Psoas muscle (tissue), 8 donors: ENCODE data around the gene USP40. TPM values are rescaled to one million over a fixed set of nuclear protein-coding genes. Genes with fewer than 3 reads are reported as not detected.

Source experiments
- ATAC-seq, 4 donors: fragments of 200-7000 bp; cut with Tn5 transposase; one replicate each; pipeline ENCODE4 v1.9.1; 2020; ENCODE audit warnings: moderate library complexity in 3 of 4, mild to moderate bottlenecking in 2 of 4
- DNase-seq, 2 donors: peaks; one replicate each; pipeline ENCODE4 v3.0.0-alpha.2; 2020
- H3K27ac ChIP-seq: fragments of 200-600 bp; one replicate; pipeline ENCODE4 v1.8.0; 2022
- H3K27me3 ChIP-seq, 3 donors: fragments of 200-600 bp in 1 of 3; one replicate each; pipeline versions ENCODE4 v1.6.1 to v1.8.0; 2013 to 2022; ENCODE audit warnings: low read length in 2 of 3, mild to moderate bottlenecking in 2 of 3, moderate library complexity in 1 of 3; ENCODE audit not compliant: insufficient read depth in 3 of 3
- H3K36me3 ChIP-seq, 2 donors: fragments of 200-600 bp in 1 of 2; one replicate each; pipeline versions ENCODE4 v1.6.1 to v1.8.0; 2013 to 2022; ENCODE audit warnings: low read depth in 1 of 2, mild to moderate bottlenecking in 1 of 2, moderate library complexity in 1 of 2; ENCODE audit not compliant: insufficient read depth in 1 of 2
- H3K4me1 ChIP-seq: fragments of 200-600 bp; one replicate; pipeline ENCODE4 v1.8.0; 2022
- H3K4me3 ChIP-seq: fragments of 200-600 bp; one replicate; pipeline ENCODE4 v1.8.0; 2022; ENCODE audit warnings: mild to moderate bottlenecking
- H3K9me3 ChIP-seq: fragments of 200-600 bp; one replicate; pipeline ENCODE4 v1.8.0; 2022
- CTCF ChIP-seq: fragments of 200-600 bp; IDR thresholded peaks from one replicate; pipeline ENCODE4 v1.8.0; 2022; ENCODE audit warnings: antibody characterized with exemption
- WGBS, 3 donors: extraction: QIAGEN DNeasy Blood & Tissue Kit; methylation state at CpG; one replicate each; pipeline versions ENCODE4 v1.1.6 to v1.1.7; 2013; 5-methylcytosine and 5-hydroxymethylcytosine counted together
- intact Hi-C, 2 donors: fragments of 100-400 bp; cut with DNase I; formaldehyde crosslinking; loops; one replicate each; pipeline versions ENCODE4 v1.11.0 to v1.14.2; 2022
- polyA plus RNA-seq, 3 donors: library from polyadenylated mRNA; stranded (reverse); fragments of 200-250 nt; gene quantifications; one replicate each; pipeline ENCODE4 v1.2.3, GENCODE V29; 2013
- total RNA-seq, 4 donors: library from RNA; stranded (reverse); fragmentation: NEBNext Ultra II Directional in 2 of 4; extraction: Animal tissue kit (Norgen Biotek cat#: 25700) in 2 of 4; gene quantifications; one replicate each; pipeline versions ENCODE4 v1.2.1 to v1.2.4, GENCODE V29; 2021 to 2023
- donor health status: healthy with polysubstance abuse.
- donor health status: DM: no; HTN: no; CAD: no; lungs with moderate emphysema.
- donor health status: Bipolar disorder and iron deficiency.
- donor health status: healthy.
- donor health status: DM: yes; HTN: yes; CAD: no.
- donor health status: DM: no; HTN: no; CAD: no.
- donor health status: DM: no; HTN: no; CAD: no.
- donor health status: DM: yes; HTN: yes; CAD: no.

The USP40 gene
- total and polyA plus RNA-seq, 7 donors, result 9.1 to 23.3 (median 19.4) TPM

DNA sequence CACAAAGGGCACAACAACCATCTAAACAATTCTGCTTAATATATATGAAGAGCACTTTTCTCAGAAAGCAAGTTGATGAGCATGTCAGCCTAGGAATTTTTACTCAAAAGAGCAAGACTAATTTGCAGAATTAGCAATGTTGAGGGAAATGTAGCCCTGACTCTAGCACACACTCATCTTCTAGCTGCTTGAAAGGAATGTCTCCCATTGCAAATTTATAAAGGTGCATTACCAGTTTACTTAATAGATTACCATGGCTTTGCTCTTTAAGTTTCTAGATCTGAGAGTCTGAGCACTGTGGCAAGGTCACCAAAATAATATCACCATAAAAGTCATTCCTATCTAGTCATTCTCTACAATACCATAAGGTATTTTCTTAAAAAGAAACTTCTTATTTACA lies 40.8 kb downstream of the USP40 start:
- no peaks in the 10 kb centered on the region for H3K9me3 ChIP-seq
- DNase-seq, result no peak
- H3K27ac ChIP-seq, result no peak overlapping the region
- peaks cover 0 to 93% of the 10 kb centered on the region in 2 donors for H3K36me3 ChIP-seq
- ATAC-seq, result no peak
- H3K4me3 ChIP-seq, result no peak overlapping the region
- H3K4me1 ChIP-seq, result no peaks in the 10 kb centered on the region
- intact Hi-C loops, result loop anchor here in 1 of 2 donors (10.0 kb wide), 1 partner anchor 721 kb away; no protein-coding TSS in a partner anchor
- H3K27me3 ChIP-seq, result no peaks in the 10 kb centered on the region
- no peak for TF ChIP-seq CTCF

DNA sequence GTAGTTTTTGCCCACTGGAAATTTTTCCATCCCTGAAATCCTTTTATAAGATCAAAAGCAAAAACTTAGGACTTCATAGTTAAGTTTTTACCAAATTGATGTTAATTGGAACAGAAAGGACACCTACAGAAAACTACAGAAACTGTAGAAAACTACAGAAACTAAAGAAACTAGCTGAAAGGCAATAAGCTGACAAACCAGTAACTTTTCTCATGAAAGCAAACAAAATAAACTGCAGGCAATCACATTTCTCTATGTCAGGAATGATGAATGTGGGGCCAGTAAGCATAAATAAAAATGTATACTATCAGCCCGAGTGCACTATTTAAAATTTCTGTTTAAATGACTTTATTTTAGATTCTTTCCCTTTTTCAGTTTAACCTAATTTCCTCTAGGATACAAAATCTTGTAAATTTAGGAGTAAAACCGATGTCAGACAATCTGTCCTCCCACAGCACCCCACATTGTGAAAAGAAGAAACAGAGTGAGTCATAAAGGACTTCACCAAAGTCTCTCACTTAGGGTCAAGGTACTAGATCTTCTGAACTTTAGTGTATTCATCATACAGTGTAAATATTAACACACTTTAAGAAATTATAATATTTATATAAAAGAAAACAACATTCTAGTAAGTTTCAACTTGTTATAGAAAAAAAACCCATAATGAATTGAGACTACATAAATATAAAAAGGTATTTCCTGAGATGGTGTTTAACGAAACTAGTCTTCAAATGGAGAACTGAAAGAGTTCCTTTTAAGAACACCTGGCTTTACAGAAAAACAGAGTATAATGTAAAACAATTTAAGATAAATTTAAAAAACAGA lies 46.6 kb downstream of the USP40 start:
- Histone ChIP-seq H3K4me1 (no peaks in the 10 kb centered on the region), H3K27me3 (no peaks in the 10 kb centered on the region), H3K4me3 (no peak overlapping the region), H3K27ac (no peak overlapping the region), H3K36me3 (peaks cover 0 to 94% of the 10 kb centered on the region in 2 donors), H3K9me3 (no peaks in the 10 kb centered on the region)
- intact Hi-C loops, result loop anchor here in 1 of 2 donors (10.0 kb wide), 1 partner anchor 715 kb away; no protein-coding TSS in a partner anchor
- ATAC-seq, result no peak
- no peak for DNase-seq
- 83 to 87% (median 85%) methylated on average over 3 of the region's 3 CpGs for WGBS, 3 donors
- no peak for TF ChIP-seq CTCF

- H3K27ac ChIP-seq, result no peak overlapping the region
- H3K36me3 ChIP-seq, result peaks cover 0 to 91% of the 10 kb centered on the region in 2 donors
- intact Hi-C loops, result no loop called here
- H3K4me3 ChIP-seq, result no peak overlapping the region
- no peaks in the 10 kb centered on the region for H3K27me3 ChIP-seq
- DNase-seq (no peak), ATAC-seq (no peak)
- H3K9me3 ChIP-seq, result no peaks in the 10 kb centered on the region
- H3K4me1 ChIP-seq, result no peaks in the 10 kb centered on the region
- WGBS, 3 donors, result 75 to 78% (median 78%) methylated on average over 7 of the region's 7 CpGs
- no peak for TF ChIP-seq CTCF
These were observed 52.5 kb downstream of the USP40 start for GRCh38 chr2:233513953-233514655.

DNA sequence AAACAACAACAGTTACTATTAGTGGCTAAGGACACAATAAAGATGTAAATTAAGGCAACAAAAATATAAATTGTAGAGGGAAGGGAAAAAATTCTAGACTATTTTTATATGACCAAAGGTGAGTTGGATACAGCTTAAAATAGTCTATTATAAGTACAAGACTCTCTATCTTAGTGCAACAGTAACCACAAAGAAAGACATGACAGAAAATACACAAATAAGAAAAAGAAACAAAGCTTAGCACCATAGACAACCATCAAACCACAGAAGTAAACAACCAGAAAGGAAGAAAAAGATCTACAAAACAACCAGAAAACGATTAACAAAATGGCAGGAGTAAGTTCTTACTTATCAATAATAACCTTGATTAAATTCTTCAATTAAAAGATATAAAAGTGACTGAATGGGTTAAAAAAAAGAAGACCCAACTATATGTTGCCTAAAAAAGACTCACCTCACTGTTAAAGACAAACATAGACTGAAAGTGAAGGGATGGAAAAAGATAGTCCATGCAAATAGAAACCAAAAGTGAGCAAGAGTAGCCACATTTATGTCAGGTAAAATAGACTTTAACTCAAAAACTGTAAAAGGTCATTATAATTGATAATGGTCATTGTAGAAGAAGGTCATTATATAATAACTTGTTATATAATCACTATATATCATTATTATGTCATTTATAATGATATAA lies 62.5 kb downstream of the USP40 start:
- Histone ChIP-seq H3K27me3 (no peaks in the 10 kb centered on the region), H3K4me1 (peaks cover 2% of the 10 kb centered on the region), H3K4me3 (no peak overlapping the region), H3K36me3 (peaks cover 0 to 55% of the 10 kb centered on the region in 2 donors), H3K27ac (no peak overlapping the region), H3K9me3 (peaks cover 9% of the 10 kb centered on the region)
- intact Hi-C loops, result no loop called here
- no peak for TF ChIP-seq CTCF
- DNase-seq, result no peak
- ATAC-seq, result no peak
- WGBS, 3 donors, result 94 to 97% (median 96%) methylated on average over 1 of the region's 1 CpG
